HG03442 (cell line): ENCODE data around the gene IRAK2.
"Not testable (repeated sequence)": the region's sequence is repeated elsewhere in the genome, so short reads cannot be mapped to it uniquely, and the experiment has no call there.

Experiments
- ATAC-seq: cut with Tn5 transposase; IDR thresholded peaks from one replicate; pipeline ENCODE4 v1.9.1; 2021; ENCODE audit warnings: mild to moderate bottlenecking, moderate library complexity; ENCODE audit not compliant: unreplicated experiment

Gene IRAK2

DNA sequence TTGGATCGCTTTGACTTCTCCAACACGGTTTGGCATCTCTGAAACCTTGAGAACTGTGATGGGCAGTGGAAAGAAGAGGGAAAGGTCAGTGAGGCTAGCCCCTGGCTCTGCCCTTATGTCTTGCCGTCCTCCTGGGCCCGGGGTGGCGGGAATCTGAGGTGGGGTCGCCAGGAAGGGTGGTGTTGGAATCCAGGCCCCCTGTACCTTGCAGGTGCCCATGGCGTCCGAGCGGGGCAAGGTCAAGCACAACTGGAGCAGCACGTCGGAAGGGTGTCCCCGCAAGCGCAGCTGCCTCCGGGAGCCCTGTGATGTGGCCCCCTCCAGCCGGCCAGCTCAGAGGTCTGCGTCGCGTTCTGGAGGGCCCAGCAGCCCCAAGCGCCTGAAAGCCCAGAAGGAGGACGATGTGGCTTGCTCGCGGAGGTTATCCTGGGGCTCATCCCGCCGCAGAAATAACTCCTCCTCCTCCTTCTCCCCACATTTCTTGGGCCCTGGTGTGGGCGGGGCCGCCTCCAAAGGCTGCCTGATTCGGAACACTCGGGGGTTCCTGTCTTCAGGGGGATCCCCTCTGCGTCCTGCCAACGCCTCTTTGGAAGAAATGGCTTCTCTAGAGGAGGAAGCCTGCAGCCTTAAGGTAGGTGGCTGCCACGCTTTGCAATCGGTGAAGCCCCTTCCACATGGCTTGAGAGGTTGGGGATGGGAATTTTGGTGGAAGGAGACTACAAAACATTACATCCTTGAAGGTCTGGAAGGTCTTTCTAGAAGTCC is 84.4 kb downstream of the IRAK2 start:
- ATAC-seq, result no peak

- no peak for ATAC-seq
Measured at GRCh38 chr3:10249833-10250232, 85.1 kb downstream of the IRAK2 start.

DNA sequence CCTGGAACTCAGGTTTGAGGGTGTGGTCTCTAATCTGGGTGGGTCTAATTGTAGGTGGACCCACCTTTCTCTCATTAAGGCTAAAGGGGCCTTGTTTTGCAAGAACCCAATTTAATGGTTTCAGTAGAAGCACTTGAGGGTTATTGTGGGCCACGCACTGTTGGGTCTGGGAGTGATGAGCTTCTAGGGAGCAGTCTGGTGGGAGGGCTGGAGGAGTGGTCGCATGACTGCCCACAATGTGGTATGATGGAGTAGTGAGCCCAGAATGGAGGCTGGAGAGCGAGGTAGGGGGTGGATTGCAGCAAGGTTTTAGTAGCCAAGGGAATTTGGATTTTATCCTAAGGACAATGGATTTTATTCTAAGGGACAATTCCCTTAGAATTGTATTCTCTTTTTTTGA is 86.3 kb downstream of the IRAK2 start:
- no peak for ATAC-seq

DNA sequence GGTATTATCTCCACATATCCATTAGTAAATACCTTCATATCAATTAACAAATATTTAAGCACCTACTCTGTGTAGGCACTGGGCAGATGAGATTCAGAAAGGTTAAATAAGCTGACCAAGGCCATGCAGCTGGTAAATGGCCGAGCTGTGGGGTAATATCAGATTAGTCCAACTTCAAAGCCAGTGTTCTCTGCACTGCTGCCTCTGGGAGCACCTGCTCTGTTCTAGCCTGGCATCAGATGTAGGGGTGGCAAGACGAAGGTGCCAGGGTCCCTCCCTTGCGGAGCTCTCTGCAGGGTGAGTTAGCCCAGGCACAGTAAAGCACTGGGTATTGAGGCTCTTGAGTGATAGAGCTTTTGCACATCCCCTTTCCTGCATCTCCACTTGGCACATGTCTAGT is 89.0 kb downstream of the IRAK2 start:
- ATAC-seq, result no peak

DNA sequence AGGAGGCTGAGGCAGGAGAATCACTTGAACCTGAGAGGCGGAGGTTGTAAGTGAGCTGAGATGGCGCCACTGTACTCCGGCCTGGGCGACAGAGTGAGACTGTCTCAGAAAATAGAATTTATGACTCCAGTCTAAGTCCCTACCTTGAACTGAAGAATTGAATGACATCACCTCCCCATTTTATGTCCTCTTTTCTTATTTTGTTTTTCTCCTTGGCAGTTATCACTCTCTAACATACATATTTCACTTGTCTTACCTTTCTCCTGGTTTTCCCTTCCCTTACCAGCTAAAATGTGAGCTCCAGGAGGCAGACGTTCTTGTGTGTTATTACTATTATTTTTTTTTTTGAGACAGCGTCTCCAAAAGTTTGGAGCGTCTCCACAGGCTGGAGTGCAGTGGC is 91.1 kb downstream of the IRAK2 start:
- ATAC-seq, result no peak

DNA sequence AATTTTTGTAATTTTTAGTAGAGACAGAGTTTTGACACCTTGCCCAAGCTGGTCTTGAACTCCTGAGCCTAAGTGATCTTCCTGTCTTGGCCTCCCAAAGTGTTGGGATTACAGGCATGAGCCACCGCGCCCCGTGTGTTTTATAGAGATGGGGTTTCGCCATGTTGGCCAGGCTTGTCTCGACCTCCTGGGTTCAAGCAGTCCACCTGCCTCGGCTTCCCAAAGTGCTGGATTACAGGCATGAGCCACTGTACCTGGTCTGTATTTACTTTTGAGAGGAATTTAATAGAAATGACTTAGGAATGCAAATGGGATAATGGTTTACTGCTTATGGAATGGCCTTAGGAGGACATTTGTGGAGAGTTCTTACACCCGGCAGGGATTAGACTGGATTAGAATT is 94.3 kb downstream of the IRAK2 start:
- no peak for ATAC-seq

DNA sequence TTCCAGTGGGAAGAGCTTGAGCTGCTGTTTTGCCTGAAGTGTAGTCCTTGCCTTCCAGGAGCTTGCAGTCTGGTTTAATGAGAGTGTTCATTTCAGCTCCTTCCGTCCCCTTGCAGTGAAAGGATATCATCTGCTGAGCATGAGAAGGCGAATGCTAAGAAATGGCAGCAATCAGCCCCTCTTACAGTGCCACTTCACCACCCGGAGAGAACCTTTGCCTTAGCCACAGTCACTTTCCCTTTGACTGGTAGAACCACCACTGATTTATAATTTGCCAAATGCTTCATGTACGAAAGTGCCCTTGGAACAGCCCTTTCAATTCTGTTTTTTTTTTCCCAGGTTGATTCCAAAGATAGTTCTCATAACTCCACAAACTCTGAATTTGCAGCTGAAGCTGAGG is 95.1 kb downstream of the IRAK2 start:
- no peak for ATAC-seq

DNA sequence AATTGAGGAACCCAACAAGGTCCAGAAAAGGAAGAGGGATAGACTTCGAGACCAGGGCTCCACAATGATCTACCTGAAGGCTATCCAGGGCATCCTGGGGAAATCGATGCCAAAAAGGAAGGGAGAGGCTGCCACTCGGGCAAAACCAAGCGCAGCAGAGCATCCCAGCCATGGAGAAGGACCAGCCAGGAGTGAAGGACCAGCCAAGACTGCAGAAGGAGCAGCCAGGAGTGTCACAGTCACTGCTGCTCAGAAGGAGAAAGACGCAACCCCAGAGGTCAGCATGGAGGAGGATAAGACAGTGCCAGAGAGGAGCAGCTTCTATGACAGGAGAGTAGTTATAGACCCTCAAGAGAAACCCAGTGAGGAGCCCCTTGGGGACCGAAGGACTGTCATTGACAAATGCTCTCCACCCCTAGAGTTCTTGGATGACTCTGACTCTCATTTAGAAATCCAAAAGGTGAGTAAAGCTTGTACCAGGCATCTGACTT is 95.5 kb downstream of the IRAK2 start:
- no peak for ATAC-seq

DNA sequence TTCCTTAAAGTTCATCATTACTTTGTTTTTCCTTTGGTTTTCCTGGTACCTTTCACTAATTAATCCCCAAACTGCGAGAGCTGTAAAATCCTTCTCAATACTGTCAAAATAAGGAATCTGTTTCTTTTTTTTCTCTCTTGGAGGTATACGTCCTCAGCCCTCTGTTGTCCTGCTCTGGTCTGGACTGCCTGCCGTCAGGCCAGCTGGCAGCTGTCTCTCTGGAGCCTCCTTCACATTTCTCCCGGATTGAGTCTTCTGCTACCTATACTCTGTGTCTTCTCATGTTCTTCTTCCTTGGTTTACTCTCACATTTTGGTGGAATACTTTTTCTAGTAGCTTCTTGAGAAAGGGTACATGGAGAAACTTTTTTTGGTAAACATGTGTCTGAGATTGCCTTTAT is 97.3 kb downstream of the IRAK2 start:
- no peak for ATAC-seq

GRCh38 chr3:10263646-10264363 is 99.1 kb downstream of the IRAK2 start:
- ATAC-seq, result no peak

GRCh38 chr3:10265833-10266232 is 101.1 kb downstream of the IRAK2 start:
- ATAC-seq, result no peak

DNA sequence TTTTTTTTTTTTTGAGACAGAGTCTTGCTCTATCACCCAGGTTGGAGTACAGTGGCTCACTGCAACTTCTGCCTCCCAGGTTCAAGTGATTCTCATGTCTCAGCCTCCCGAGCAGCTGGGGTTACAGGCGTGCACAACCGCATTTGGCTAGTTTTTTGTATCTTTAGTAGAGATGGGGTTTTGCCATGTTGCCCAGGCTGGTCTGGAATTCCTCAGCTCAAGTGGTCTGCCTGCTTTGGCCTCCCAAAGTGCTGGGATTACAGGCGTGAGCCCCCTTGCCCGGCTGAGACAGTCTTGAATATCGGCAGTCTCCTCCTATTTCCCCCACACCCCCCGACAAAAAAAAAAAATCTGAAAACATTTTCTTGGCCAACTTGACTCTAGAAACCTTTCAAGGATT is 102.2 kb downstream of the IRAK2 start:
- ATAC-seq, result not testable (repeated sequence)

DNA sequence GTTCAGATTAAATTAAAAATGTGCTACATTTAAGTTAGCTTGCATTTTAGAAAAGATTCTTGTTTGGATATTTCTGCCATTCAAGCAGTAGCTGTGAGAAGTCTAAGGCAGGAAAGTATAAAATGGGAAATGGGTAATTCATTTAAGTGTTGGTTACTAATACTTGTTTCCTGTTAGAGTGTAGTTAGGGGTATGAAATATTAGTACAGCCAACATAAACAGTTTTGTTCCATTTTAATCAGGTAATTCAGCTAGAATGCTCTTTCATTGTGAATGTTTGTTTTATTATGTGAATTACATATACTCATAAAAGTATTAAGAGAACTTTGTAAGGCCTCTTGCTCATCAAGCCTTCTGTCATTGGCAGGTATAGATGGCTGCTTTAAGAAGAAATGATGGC is 103.4 kb downstream of the IRAK2 start:
- ATAC-seq, result no peak

DNA sequence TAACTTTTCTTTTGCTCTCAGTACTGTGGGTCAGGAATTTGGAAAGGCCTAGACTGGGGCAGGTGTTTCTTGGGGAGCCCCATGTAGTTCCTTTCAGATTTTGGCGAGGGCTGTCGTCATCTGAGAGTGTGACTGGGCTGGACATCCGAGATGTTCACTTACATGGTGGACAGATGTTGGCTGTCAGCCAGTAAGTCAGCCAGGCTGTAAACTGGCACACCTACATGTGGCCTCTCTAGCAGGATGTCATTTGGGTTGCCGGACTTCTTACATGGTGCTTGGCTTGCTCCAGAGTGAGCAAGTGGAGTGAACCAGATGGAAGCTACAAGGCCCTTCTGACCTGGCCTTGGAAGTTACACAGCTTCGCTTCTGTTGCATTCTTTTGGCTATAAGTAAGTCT is 104.2 kb downstream of the IRAK2 start:
- no peak for ATAC-seq

GRCh38 chr3:10269443-10269842 is 104.7 kb downstream of the IRAK2 start:
- ATAC-seq, result no peak

- ATAC-seq, result not testable (repeated sequence)
Measured at GRCh38 chr3:10272476-10272875, 107.8 kb downstream of the IRAK2 start.

- no peak for ATAC-seq
Measured at GRCh38 chr3:10272977-10273376, 108.3 kb downstream of the IRAK2 start.

DNA sequence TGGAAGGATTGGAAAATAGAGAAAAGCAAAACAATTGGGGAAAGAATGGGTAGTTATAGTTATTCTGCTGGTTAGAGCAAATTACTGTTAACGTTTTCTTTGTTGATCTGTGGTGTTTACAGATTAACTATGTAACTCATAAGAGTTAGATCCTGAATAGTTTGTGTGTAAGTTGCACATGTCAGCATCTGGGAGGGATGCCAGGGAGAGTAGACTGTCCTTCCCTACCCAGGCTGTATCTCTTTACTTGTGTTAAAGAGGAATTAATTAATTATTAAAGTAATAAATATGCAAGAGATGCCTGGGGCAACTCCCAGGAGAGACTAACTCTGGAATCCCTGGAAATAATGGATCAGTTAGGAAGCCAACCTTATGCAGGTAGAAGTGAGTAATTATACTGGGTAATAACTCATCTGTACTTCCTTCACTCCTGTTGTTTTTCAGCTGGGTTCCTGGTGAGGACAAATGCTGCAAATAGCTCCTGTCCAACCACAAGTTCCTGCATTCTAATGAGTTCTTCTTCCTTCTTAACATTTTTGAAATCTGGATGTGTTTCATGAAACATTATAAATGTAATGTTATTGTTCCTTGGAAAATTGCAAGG is 109.1 kb downstream of the IRAK2 start:
- ATAC-seq, result no peak

DNA sequence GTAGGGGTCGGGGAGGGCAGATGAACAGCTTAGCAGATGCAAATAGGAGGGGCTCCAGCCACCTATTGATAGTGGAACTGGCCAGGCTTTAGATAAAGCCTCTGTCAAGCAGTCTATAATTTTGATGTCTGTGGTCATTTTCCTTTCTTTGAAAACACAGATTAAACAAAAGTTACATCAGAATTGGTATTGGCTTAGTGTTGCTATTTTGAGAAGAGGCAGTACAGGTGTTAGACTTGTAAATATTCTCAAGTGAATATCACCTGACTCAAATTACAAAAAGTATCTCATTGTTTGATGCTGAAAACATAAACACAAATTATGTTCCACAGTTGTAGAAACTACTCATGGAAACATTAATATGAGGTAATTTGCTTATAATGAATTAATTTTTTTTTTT is 109.9 kb downstream of the IRAK2 start:
- ATAC-seq, result no peak

GRCh38 chr3:10277115-10277625 is 112.5 kb downstream of the IRAK2 start:
- ATAC-seq, result no peak

DNA sequence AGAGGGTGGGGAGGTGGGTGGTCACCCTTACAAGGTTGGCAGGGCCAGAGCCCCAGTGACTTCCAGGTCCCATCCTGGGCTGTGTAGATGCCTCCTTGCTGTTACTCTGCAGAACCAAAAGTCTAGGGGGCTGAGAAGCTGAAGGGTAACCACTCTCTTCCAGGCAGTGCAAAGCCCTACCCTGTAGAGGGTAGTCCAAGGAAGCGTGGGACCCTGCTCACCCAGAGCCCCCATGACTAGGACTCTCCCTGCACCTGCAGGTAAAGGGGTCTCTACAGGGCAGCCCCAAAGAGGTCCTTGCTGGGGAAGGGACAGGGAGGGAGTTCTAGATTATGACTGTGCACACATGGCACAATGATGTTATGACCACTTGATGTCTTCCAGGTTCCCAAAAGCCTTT is 113.8 kb downstream of the IRAK2 start:
- ATAC-seq, result no peak
